Fibroblast of skin of left quadriceps (primary cell): Measurements from ENCODE around the gene ERBB4.
"Not testable (repeated sequence)": the region's sequence is repeated elsewhere in the genome, so short reads cannot be mapped to it uniquely, and the experiment has no call there.

ENCODE experiments used
- DNase-seq, 2 experiments: peaks; one replicate each; pipeline ENCODE4 v3.0.0-alpha.2; 2013; ENCODE audit warnings: low read depth in 2 of 2

ERBB4 gene

DNA sequence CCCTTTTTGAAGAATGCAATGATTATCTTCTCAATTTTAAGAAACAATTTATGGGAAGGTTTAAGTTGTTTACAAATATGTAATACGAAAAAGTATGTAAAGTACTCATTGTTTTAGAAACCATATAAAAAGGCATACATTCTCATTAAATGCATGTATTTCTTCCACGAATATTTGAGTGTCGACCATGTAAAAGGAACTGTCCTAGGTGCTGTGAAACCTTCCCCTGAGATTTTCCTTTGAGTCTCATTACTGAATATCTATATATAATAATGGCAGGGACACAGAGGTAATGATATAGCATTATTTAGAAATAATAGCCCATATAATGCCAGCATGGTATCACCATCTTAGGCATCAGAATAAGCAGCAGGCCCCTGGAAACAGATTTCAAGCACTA is 239.3 kb downstream of the ERBB4 start:
- DNase-seq, result no peak

DNA sequence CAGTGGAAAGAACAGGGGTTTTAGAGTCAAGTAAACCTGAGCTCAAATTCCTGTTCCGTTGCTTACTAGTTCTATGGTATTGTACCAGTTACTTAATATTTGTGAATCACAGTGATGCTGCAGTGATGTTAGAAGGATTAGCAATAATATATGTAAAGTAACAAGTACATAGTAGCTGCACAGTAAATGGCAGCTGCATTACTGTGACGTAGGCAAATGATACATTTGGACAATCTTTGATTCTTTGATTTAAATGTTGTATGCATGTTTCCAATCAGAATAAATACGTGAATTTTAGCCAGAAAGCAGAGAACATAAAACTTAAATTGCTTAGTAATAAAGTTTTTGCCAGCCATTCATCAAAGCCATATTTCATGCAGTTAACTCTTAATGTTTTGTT is 243.0 kb downstream of the ERBB4 start:
- no peak for DNase-seq

- no peak for DNase-seq
These were observed 243.8 kb downstream of the ERBB4 start for GRCh38 chr2:212294816-212295215.

GRCh38 chr2:212289301-212289700 is 249.3 kb downstream of the ERBB4 start:
- DNase-seq, result no peak

DNA sequence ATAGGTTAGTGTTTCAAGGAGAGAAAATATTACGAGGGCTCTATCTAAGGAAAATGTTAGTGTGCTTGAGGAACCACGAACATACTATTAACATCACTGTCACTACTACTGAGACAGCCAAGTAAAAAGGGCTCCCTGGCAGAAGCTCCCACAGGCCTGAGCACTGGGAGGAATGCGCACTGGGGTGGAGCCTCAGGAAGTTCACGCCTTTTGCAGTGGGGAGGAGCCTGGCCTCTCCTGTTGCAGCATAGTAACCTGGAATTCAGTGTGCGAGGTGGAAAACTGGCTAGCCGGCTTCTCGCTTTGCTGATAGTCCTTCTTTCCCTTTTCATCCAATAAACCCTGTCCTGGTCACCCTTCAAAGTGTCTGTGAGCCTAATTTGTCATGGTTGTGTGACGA is 250.3 kb downstream of the ERBB4 start:
- no peak for DNase-seq

DNA sequence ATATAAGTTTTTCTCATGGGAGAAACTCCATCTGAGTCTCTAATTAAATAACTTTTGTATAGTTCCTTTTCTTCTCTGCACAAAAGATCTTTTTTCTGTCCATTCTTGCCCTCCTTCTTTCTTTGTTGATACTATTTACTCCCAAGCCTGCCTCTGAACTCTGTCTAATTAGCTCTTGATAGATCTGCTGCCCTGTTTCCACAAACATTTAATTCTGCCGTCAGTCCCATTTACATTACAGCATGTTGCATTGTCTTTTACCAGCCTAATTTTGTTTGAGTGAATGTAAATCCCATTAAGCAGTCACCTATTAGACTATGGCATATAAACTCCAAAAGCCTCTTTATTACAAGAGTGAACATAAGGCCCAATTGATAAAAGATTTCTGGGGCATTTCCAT is 254.4 kb downstream of the ERBB4 start:
- DNase-seq, result no peak

DNA sequence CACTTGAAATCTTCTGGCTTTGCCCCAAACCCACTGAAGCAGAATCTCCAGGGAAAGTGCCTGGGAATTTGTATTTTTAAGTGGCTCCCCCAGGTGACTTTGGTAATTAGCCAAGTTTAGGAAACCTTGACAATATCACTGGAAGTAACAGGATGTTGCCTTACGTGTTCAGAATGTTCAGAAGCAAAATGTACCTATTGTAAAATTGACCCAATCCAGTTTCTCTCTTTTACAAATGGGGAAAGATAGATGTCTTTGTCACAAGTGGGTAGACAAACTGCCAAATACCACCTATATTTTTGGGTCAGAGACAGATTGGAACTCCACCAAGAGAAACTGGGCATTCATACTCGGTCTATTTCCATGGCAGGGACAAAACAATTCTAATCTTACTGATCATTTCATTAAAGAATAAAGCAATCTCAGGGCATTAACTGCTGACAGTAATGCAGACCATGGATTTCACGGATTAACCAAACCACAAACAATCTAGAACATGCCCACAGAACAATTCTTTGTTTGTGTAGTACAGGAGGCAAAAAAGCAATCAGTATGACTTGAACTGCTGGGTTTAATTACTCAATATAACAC is 255.8 kb downstream of the ERBB4 start:
- no peak for DNase-seq

- no peak for DNase-seq
These were observed 261.8 kb downstream of the ERBB4 start for GRCh38 chr2:212276813-212277212.

- no peak for DNase-seq
These were observed 264.4 kb downstream of the ERBB4 start for GRCh38 chr2:212274215-212274614.

DNA sequence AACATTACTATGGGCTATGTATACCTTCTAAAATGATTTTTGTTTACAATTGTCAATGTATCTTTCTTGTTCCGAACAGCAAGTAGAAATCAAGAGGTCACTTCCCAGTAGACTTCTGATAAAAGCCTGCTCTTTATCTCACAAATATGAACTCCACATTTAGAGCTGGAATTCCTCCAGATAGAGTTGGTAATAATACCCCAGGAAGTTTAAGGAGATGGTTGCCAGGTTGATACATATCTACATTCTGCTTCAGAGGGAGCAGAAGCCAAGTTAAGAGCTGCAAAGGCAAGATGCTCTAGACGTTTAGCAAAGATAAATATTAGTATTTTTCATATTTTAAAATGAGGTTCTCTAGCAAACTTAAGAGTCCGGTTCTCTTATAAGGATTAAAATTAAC is 267.0 kb downstream of the ERBB4 start:
- no peak for DNase-seq

- no peak for DNase-seq
These were observed 269.6 kb downstream of the ERBB4 start for GRCh38 chr2:212269005-212269404.

GRCh38 chr2:212266297-212266696 is 272.3 kb downstream of the ERBB4 start:
- no peak for DNase-seq

- DNase-seq, result no peak
These were observed 272.8 kb downstream of the ERBB4 start for GRCh38 chr2:212265777-212266176.

GRCh38 chr2:212264187-212264586 is 274.4 kb downstream of the ERBB4 start:
- DNase-seq, result no peak

DNA sequence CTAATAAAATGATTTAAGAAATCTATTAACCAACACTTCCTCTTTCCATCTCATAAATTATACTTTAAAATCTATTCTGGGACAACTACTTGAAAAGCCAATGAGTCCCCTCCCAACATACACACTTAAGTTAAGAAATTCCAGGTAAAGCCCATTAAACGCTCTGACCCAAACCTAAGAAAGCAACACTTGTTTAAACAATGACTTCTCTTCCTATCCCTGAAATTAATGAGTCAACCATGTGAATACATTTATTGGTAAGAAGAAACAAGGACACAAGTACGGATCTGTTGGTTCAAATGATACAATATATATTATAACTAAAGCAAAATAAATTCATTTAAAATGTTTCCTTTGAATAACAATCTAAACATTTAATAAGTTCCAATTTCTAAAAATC is 279.4 kb downstream of the ERBB4 start:
- DNase-seq, result no peak

DNA sequence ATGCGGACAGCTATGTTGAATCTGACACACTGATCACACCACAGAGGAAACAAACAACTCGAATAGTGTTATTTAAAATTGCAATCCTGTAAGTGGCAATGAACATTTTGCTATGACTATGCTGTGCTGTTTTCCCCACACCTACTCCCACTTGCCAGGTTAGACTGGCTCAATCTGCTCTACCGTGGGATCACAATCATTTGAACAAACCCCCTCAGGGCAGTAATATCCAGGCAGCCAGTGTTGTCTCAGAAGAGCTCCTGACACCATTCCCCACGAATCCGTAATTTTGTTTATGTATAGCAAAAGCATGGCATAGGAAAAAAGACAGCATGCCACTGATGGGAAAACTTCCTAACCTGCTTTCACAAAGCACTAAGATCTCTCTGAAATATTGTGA is 284.3 kb downstream of the ERBB4 start:
- no peak for DNase-seq

DNA sequence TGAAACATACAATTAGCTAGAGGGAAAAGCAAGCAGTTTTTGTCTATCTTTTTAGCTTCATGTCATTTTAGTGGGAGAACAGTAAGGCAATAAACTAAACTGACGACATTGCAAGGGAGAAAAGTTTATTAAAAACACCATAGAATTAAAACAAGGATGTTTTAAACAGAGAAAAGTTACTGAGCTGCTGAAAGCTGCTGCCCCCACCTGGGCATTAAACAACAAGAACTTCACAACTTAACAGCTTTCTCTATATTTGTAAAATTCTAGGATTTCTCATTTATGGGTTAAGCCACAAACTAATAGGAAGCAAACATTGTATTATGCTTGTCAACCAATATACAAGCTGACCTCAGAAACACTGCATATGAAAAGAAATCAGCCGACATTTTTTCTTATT is 289.2 kb downstream of the ERBB4 start:
- DNase-seq, result no peak

GRCh38 chr2:212245880-212246279 is 292.7 kb downstream of the ERBB4 start:
- DNase-seq, result no peak

- DNase-seq, result no peak
These were observed 295.9 kb downstream of the ERBB4 start for GRCh38 chr2:212242724-212243123.

DNA sequence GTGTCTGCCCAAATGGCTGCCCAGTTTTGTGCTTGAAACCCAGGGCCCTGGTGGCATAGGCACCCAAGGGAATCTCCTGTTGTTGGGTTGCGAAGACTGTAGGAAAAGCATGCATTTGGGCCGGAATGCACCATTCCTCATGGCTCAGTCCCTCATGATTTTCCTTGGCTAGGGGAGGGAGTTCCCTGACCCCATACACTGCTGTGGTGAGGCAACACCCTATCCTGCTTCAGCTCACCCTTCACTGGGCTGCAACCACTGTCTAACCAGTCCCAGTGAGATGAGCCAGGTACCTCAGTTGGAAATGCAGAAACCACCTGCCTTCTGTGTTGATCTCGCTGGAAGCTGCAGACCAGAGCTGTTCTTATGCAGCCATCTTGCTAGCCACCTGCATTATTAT is 300.4 kb downstream of the ERBB4 start:
- DNase-seq, result not testable (repeated sequence)

DNA sequence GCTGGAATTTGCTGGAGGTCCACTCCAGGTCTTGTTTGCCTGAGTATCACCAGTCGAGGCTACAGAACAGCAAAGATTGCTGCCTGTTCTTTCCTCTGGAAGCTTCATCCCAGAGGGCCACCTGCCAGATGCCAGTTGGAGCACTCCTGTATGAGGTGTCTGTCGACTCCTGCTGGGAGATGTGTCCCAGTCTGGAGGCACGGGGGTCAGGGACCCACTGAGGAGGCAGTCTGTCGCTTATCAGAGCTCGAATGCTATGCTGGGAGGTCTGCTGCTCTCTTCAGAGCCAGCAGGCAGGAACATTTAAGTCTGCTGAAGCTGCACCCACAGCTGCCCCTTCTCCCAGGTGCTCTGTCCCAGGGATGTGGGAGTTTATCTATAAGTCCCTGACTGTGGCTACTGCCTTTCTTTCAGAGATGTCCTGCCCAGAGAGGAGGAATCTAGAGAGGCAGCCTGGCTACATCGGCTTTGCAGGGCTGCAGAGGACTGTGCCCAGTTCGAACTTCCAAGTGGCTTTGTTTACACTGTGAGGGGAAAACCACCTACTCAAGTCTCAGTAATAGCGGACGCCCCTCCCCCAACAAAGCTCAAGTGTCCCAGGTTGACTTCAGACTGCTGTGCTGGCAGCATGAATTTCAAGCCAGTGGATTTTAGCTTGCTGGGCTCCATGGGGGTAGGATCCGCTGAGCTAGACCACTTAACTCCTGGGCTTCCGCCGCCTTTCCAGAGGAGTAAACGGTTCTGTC is 301.1 kb downstream of the ERBB4 start:
- no peak for DNase-seq

GRCh38 chr2:212228743-212229171 is 309.8 kb downstream of the ERBB4 start:
- peak; percentile 8 to 18 for DNase-seq

GRCh38 chr2:212227755-212228154 is 310.8 kb downstream of the ERBB4 start:
- peak; percentile 68 for DNase-seq

GRCh38 chr2:212226114-212226513 is 312.5 kb downstream of the ERBB4 start:
- no peak for DNase-seq
